Measurements from ENCODE around the gene OR56A4.

DNA sequence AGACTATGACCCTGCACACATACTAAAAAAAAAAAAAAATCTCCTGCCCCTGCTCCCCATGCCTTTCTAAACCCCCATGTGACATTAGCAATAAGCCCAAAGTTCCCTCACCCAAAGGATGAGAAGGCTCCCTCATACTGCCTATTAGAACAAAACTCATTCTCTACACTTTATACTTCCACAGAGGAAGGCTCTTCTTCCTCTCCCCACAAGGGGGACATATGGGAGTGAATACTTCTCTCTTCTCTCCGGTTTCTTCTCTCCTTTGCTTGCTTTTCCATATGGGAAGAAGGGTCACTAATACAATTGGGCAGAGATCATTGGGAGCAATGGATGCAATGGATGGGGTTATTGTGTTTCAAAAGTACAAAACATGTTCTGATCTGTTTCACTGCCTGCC, 23.3 kb downstream of the OR56A4 start:
- TF ChIP-seq GATA2 (IDR thresholded peaks at IDR 0.05; ENCODE audit: low read depth, low read length) (no peak), GATA3 (IDR thresholded peaks at IDR 0.05; ENCODE audit: low read depth, low read length) (no peak)

Data from SH-SY5Y (cell line).